ENCODE results near the gene ETS1.

ETS1 gene

DNA sequence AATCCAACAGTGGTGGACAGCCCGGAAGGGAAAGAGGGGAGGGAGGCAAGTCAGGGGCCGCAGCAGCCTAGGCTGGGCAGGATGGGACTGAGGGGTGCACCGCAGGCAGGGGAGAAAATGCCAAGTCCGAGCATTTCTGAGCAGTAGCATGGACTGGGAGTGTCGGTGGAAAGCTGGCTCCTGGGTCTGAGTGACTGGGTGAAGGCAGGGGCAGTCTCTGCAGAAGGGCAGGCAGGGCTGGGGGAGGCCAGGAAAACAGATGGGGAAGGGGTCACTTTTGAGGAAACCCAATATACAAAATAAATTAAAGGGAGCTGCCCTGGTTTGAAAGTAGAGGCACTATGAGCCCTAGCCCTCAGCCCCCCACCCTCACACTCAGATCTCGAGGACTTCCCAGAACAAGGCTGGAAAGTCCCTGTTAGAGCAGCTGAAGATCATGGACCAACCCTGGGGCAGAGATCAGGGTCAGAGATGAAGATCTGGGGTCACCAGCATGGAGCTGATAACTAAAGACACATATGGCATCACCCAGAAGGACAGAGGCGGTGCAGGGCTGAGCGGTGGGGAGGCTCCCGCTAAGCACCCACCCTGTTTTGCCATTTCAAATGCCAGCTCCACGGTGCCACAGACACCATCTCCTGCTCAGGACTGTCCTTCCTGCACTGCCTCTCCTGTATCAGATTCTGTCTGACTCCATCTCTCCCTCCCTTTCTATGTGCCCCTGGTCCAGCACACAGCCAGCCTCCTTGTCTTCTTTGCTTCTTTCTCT lies 32.4 kb upstream of the ETS1 start:
- no peak for DNase-seq

DNA sequence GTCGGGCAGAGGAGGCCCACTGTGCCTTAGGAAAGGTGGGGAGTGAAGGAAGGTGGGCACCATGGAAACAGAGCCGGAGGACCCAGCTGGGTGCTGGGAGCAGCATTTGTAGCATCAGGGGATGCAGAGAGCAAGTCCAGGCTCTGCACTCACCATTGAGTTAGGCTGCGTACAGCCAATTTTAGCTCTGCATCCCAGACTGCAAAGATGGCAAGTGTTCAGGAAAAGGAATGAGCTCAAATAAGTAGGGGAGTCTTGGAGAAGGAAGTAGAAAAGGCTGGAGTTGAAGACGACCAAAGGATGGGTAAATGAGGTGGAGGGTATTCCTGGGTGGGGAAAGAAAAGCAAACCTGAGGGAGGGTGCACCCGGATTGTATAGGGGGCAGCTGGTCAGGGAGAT lies 31.6 kb upstream of the ETS1 start:
- DNase-seq = no peak

DNA sequence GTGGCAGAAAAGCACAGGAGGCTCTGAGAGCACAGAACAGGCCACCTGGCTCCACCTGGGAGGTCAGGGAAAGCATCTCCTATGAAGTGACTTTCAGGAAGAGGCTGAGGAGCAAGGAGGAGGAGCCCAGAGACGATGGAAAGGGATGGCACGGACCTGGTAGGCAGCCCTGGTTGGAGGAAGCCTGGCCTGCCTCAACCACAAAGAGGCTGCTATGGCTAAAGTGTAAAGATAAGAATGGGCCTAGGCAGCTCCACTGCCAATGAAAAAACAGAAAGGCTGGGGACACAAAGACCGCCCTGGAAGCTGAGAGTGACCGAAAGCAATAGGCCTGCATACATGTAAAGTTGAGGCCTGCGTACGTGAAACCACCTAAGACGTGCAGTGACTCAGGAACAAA lies 31.2 kb upstream of the ETS1 start:
- DNase-seq = no peak

DNA sequence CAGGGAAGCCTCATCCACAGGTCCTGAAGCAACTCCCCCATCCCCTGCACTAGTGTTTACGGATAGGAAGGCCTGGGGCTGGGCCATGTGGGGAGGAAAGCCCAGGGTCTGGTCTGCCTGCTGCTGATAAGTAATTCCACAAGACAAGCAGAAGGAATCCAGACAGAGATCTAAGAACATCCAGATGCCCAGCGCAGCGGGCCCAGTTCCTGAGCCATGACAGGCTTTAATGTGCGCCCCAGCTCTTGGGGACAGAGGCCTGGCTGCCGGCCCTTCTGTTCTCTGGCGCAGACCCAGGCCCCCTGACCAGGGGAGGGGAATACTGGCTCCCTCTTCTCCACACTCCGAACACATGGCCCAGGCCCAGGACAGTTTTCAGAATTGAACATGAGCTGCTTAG lies 28.8 kb upstream of the ETS1 start:
- peak in 12 of 51 donors; percentile 10 to 38 (median 18) for DNase-seq

DNA sequence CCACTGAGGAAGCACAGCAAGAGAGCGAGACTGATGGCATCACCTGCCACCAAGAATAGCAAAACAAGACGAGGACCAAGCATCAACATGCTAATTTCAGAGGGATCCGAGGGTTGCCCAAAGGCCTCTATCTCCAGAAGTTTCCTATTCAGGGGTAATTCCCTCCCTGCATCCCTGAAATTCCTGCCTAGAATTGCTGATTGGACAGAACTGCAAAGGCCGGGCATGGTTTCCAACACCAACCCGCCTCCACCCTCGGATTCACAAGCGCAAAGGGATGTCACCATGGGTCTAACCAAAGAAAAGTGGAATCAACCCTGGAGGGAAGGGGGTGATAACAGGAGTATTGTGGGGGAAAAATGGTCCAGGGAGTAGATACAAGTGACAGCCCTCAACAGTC lies 28.3 kb upstream of the ETS1 start:
- no peak for DNase-seq

DNA sequence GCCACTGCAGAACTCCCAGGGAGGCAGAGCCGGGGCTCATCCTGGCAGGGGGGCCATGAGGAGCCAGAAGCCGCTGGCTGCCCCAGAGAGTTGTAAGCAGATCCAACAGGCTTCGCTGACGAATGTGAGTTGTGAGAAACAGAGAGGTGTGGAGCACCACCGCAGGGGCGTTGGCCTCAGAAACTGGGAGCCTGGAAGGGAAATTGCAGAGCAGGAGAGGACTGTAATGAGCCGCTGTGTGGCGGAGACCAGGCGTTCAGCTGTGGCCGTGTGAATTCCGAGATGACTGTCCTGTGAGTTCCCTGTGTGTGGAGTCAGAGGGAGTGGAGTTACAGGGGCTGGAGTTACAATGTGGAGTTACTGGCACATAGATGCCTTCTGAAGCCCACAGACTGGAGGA lies 27.7 kb upstream of the ETS1 start:
- DNase-seq = no peak

DNA sequence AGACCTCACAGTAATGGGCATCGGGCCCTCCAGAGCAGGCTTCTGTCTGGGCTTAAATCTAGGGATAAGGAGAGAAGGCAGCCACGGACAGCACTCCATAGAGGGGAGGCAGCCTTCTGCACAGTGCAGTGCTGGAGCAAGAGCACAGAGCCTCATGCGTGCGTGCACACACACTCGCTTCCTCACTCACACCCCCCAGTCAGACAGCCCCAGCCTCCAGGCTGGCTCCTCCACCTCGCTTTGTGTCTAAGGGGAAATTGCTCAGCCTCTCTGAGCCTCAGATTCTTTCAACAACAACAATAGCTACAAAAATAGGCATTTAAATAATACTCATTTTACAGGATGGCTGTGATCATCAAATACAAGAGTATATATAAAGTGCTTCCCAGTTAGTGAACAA lies 26.7 kb upstream of the ETS1 start:
- no peak for DNase-seq

DNA sequence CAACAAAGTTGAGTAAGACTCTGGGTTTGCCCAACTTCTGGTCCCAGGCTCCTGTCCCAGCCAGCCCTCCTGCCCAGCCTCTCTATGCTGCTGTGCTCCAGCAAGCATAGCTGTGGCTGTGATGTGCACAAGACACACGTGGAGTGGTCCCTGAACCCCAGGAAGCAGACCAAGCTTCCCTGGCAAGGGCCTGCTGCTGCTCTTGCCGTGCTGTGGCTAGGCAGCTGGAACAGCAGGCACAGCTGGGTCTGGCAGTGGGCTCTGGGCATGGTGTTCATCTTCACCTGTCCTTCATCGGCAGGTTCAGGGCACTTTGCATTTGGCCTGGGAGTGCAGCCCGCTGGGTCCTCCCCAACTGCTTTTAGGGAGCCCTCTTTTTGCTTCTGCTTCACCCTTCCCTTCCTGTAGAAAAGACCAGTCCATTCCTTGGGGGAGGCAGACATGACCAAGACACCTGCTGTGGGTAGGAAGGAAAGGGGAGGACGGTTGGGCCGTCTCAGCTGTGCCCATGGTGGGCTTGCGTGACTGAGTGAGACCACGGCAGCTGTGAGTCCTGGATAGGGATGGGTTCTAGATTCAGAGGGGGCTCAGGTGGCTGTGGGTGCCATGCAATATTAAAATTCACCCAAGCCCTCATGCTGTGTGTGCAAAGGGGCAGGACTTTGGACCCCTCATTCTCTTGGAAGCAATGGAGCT lies 26.1 kb upstream of the ETS1 start:
- DNase-seq = no peak

DNA sequence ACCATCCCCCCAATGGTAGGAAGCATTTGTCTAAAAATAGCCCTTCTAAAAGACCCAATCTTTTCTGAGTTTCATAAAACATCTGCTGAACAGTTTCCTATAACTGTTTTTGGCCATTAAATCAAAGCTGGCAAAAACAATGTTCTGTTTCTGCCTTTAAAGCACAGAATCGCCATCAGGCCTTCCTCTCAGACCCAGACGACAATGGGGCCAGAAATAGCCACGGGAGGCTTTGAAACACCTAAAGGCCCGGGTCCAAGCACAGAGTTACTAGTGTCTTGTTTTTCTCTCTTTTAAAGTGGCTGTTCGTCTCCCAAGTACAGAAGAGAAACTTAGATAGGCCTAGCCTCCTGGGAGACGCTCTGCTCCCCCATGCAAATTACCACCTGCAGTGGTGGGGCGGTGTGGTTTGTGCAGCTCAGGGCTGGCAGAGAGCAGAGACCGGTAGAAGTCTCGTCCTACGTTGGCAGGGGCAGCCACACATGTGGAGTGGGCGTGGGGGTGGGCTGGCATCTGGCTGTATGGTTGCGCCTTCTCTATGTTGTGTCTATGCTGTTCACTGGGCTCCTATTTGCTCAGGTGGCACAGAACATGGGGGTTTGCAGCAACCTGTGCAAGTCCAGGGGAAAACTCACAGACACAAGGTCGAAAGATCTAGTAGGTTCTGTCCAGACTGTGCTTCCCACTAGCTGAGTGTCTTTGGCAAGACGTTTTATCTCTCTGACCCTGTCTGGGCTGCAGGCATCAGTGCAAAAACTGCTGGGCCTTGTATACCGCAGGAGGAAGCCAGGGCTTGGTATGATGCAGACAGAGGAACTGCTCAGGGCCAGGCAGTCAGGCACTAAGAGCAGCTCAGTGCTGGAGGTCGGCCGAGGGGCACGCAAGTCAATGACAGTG lies 23.6 kb upstream of the ETS1 start:
- DNase-seq = no peak

DNA sequence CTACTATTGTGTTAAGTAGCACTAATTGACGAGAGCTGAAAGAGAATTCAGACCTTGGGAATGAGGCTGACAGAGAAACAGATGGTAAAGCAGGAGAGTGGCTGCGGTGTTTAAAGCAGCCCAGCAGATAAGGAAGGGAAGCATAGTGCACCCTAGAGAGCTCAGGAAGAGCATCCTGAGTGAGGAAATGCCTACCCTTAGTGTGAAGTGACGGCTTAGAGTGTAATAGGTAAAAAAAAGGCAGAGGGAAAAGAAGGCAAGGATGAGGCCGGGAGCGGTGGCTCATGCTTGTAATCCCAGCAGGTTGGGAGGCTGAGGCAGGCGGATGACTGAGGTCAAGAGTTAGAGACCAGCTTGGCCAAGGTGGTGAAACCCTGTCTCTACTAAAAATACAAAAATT lies 22.4 kb upstream of the ETS1 start:
- no peak for DNase-seq

DNA sequence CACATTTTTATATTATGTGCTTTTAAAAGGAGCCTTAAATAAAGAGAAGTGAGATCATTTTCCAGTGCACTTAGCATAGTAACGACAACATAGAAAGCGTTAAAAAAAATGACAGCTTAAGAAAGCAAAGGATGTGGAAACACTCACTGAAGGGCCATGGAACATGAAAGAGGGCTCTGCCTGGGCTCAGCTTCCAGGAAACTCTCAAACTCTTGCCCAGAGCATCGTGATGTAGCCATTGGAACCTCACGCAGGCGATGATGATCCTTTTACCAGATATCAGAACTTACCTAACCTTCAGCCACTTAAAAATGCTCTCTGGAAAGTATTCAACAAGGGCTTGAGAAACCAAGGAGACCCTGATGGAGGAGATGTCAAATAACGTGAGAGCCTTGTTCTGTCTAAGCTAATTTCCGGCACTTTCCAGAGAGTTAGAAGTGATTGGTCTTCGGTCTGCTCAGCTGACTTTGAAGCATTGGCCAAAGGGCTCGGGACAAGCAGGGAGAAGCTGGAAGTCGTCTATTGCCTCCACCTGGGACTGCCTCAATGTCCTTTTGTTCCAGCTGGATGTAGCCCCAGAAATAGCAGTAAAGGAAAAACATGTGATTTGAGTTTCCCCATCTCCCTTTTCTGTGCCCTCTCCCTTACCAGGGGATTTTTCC lies 21.5 kb upstream of the ETS1 start:
- no peak for DNase-seq

DNA sequence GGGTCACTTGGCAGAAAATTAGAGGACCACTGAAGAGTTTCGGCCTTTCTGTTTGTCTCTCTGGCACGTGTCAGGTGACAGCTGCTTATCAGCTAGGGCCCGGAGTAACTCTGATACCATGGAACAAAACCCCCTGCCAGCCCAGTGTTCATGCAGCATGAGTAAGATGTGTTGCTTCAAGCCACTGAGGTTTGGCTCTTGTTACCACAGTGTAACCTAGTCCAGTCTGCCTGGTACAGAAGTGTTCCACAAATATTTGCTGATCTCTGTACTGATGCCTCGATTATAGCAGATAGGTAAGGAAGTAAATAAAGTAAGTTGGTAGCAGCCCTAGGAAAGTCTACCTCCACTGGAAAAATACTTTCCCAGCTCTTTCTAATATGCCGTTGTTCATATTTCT lies 20.5 kb upstream of the ETS1 start:
- DNase-seq = no peak

DNA sequence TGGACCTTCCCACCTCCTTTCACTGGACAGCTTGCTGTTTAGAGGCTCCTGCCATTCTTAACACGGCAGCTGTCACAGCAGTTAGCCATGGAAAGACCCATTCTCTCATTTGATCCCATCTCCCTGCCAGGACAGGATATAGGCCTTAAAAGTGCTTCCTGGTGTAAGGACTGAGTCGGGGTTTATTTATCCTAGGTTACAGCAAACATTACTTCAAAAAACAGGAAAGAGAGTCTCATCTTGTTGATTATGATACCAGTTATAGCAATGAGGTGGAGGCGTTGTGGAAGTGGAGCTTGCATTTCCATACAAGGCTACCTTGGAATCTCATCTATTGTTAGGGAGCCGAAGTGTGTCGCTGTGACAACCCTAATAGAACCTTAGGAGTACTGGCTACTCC lies 17.4 kb upstream of the ETS1 start:
- DNase-seq = no peak

DNA sequence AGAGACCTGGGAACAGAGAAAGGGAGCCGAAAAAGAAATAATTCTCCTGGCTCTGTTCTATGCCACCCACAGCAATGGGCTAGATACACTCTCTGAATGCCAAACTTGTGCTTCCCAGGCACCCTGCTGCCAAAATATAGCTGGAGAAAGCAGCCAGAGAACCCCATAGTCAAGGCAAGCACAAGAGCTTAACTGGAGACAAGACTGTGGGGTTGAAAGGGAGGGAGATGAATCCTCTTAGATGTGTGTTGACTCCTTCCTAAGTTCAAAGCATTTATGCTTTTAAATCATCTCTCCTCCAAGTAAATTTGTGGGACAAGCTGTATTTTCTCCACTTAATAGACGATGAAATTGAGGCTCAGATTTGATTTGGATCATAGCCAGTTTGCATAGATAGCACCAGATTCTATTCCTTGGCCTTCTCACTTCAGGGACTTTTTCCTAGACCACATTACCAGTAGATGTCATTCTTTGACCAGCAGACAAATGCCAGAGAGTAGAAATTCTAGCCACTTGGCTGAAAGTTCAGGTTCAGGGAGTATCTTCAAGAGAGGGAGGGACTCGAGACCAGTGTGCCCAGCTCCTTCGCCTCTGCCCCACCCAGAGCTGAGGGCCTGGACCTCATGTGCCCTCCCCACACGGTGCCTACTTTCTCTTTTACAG lies 16.5 kb upstream of the ETS1 start:
- DNase-seq = peak in 8 of 51 donors; percentile 16 to 62 (median 30)

DNA sequence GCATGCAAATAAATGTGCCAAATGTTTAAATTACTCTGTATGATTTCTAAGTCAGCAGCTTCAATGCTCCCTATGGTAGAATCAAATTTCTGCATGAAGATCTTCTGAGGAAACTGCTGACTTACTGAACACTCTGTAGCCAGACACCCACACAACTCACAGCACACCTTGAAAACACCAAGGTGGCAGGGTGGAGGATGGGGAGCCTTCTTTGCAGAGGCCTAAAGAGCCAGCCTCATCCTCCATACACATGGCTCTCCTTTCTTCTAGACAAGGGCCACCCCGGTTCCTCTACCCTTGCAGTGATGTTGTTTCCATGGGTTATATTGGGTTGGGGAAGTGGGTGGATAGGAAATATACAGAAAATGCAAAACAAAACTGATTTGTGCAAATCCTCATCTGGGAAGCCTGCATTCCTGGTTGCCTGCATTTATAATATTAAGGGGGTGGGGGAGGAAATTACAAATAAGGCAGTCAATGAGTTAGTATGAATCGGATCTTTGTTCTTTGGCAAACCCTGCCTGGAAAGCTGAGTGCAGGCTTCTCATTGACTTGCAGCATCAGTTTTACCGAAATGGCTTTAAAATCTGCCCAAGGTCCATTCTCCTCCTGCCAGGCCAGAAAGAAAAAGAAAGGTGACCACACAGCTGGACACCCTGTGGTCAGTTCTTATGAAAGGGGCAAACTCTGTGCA lies 15.8 kb upstream of the ETS1 start:
- DNase-seq = peak in 8 of 51 donors; percentile 12 to 62 (median 26)

DNA sequence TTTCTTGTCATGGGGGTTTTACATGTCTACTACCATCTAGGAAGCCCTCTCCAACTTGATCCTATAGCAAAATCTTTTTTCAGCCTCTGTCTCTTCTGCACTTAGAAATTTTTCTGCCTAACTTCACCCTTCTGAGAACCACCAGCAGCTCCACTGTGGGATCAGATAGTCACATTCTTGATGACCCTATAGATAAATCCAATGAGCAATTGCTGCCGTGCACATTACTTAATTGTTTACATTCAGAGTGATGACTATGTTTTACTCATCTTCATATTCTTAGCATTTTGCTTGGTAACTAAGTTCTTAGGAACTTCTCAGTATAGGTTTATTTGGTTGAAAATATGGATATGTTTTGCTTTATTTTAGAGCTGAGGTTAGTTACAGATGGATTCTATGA lies 12.4 kb upstream of the ETS1 start:
- no peak for DNase-seq

DNA sequence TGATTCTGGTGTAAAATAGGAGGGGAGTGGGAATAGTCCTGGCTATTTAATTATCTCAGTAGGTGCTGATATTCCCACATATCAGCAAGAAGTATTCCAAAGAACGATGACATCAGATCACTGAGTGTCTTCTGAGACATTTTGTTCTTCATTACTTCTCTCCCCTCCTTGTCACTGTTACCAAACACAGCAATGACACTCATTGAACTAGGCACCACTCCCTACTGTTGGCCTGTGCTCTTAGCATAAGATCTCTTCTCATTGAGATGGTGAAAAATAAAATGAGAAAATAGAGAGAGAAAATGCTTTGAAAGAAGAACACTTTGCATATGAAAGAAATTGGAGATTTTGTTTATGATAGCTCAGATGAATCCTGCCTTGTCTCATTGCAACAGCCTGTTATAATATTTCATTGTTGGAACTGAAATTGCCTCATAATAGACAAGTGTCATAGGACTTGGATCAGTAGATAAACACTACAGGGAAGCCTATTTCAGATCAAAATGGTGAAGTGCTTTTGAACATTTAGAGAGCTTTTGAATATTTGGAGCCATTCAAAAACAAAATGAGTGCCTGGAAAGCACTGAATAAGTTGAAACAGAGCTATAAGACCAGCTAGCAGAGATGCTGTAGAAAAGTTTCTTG lies 11.3 kb upstream of the ETS1 start:
- DNase-seq = no peak

DNA sequence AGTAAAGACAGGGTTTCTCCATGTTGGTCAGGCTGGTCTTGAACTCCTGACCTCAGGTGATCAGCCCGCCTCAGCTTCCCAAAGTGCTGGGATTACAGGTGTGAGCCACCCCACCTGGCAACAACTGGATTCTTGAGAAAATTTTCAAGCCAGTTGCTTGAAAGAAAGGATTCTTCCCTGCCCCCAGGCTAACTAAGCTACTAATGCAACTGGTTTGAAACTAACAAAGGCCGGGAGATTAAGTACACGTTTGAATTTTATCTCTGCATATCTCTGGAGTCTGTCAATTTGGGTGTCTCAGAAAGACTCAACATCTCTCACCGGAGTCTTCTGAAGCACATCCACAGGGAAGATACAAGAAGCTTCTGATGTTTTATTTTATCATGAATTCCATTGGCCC lies 10.7 kb upstream of the ETS1 start:
- DNase-seq = no peak

DNA sequence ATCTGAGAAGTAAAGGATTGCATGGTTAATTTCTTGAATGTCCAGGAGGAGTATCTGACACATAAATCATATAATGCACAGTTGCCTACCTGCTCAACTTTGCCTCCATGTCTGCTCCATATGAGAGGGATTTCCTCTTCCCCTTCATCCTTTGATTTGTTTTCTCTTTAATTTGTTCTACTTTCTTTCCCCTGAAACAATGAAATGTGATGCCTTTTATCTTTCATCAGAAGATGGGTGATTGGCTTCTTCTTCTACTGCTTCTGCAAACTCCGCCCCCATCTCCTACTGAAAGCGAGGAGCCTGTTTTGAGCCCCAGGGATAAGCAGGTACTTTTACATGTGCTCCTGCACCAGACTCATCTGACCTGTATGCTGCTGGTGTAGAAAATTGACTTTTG lies 9.9 kb upstream of the ETS1 start:
- DNase-seq = no peak

DNA sequence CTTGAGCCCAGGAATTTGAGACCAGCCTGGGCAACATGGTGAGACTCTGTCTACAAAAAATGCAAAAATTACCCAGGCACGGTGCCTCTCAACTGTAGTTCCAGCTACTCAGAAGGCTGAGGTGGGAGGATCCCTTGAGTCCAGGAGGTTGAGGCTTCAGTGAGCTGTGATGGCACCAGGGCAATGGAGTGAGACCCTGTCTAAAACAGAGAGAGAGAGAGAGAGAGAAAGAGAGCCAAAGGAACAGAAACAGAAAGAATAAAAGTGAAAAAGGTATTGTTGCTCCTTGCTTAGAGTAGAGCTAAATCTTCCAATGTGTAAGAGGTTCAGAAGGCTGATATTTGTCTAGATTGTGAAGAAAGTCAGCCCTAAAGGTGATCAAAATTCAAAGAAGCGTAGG lies 8.9 kb upstream of the ETS1 start:
- no peak for DNase-seq

Data from hypothalamus (tissue), 51 donors.